OCI-LY1 (cell line): Measurements from ENCODE around the gene LDAF1.
"Not testable (repeated sequence)": the region's sequence is repeated elsewhere in the genome, so short reads cannot be mapped to it uniquely, and the experiment has no call there.

Experiments
- H2AFZ ChIP-seq: fragments of 200-600 bp; sonication (generic), shearing (Covaris generic); 2 replicates; pipeline ENCODE4 v1.6.0; 2014; ENCODE audit warnings: antibody characterized with exemption, mild to moderate bottlenecking, low read length
- H3F3A ChIP-seq: fragments of 200-600 bp; sonication (generic), shearing (Covaris generic); 2 replicates; pipeline ENCODE4 v1.6.0; 2014; ENCODE audit warnings: mild to moderate bottlenecking, antibody characterized with exemption, low read length, moderate library complexity; ENCODE audit not compliant: insufficient read depth
- H3K27ac ChIP-seq: fragments of 200-600 bp; sonication (generic); 2 replicates; pipeline ENCODE4 v1.5.1; 2014; ENCODE audit warnings: low read length, mixed run types, mild to moderate bottlenecking, low read depth; ENCODE audit not compliant: poor library complexity, severe bottlenecking
- H3K27me3 ChIP-seq: fragments of 200-600 bp; sonication (generic); 2 replicates; pipeline ENCODE4 v1.6.0; 2014; ENCODE audit warnings: antibody characterized with exemption, mild to moderate bottlenecking, low read length, moderate library complexity; ENCODE audit not compliant: insufficient read depth
- H3K36me3 ChIP-seq: fragments of 200-600 bp; sonication (generic); 2 replicates; pipeline ENCODE4 v1.6.1; 2014; ENCODE audit warnings: mild to moderate bottlenecking, antibody characterized with exemption, low read length, moderate library complexity, mixed read lengths; ENCODE audit not compliant: insufficient read depth
- H3K4me1 ChIP-seq: fragments of 200-600 bp; sonication (generic); 2 replicates; pipeline ENCODE4 v1.5.1; 2014; ENCODE audit warnings: mild to moderate bottlenecking, low read length, moderate library complexity; ENCODE audit not compliant: insufficient read depth, severe bottlenecking
- H3K4me2 ChIP-seq: fragments of 200-600 bp; sonication (generic), shearing (Covaris generic); 2 replicates; pipeline ENCODE4 v1.6.1; 2014; ENCODE audit warnings: low read length
- H3K4me3 ChIP-seq: fragments of 200-600 bp; sonication (generic); 2 replicates; pipeline ENCODE4 v1.5.1; 2014; ENCODE audit warnings: low read length, low read depth, mild to moderate bottlenecking, mixed read lengths; ENCODE audit not compliant: poor library complexity, severe bottlenecking
- H3K79me2 ChIP-seq: fragments of 200-600 bp; shearing (Covaris generic); 2 replicates; pipeline ENCODE4 v1.6.1; 2016; ENCODE audit warnings: mixed run types, low read length, mixed read lengths; ENCODE audit not compliant: insufficient read depth
- H3K9ac ChIP-seq: fragments of 200-600 bp; sonication (generic), shearing (Covaris generic); 2 replicates; pipeline ENCODE4 v1.6.1; 2014; ENCODE audit warnings: mild to moderate bottlenecking, low read length, mixed read lengths
- H3K9me2 ChIP-seq: fragments of 200-600 bp; sonication (generic), shearing (Covaris generic); 2 replicates; pipeline ENCODE4 v1.6.1; 2014; ENCODE audit warnings: low read depth, mild to moderate bottlenecking, low read length, mixed read lengths
- H3K9me3 ChIP-seq: fragments of 200-600 bp; shearing (Covaris generic); 2 replicates; pipeline ENCODE4 v1.6.1; 2014; ENCODE audit warnings: low read length, mixed read lengths
- H4K20me1 ChIP-seq: fragments of 200-600 bp; sonication (generic), shearing (Covaris generic); 2 replicates; pipeline ENCODE4 v1.6.0; 2016; ENCODE audit warnings: mild to moderate bottlenecking, low read length; ENCODE audit not compliant: insufficient read depth
- CTCF ChIP-seq: fragments of 200-600 bp; sonication (generic), shearing (Covaris generic); IDR thresholded peaks from 2 replicates; pipeline ENCODE4 v1.5.1; 2017; ENCODE audit warnings: mild to moderate bottlenecking, antibody characterized with exemption, low read length, moderate library complexity, mixed read lengths
- EZH2 ChIP-seq: fragments of 200-600 bp; sonication (generic), shearing (Covaris generic); IDR thresholded peaks from 2 replicates; pipeline ENCODE4 v1.8.0; 2017; ENCODE audit warnings: borderline replicate concordance, mixed run types, mild to moderate bottlenecking, antibody characterized with exemption, low read length, moderate library complexity, mixed read lengths

LDAF1 gene

GRCh38 chr16:21134053-21134452 is 24.4 kb upstream of the LDAF1 start:
- Histone ChIP-seq H3K27me3 (no peaks in the 10 kb centered on the region), H3K9ac (no peak overlapping the region), H3K9me3 (no peaks in the 10 kb centered on the region), H3K4me3 (no peak overlapping the region), H3K9me2 (no peaks in the 10 kb centered on the region), H3F3A (no peaks in the 10 kb centered on the region), H4K20me1 (no peaks in the 10 kb centered on the region), H3K79me2 (no peaks in the 10 kb centered on the region), H3K27ac (no peak overlapping the region), H3K4me1 (no peaks in the 10 kb centered on the region), H2AFZ (no peak overlapping the region), H3K36me3 (no peaks in the 10 kb centered on the region), H3K4me2 (no peak overlapping the region)
- no peak for TF ChIP-seq CTCF
- TF ChIP-seq EZH2 = no peak

GRCh38 chr16:21145738-21146137 is 12.7 kb upstream of the LDAF1 start:
- H3K79me2 ChIP-seq = no peaks in the 10 kb centered on the region
- H3K9me2 ChIP-seq = no peaks in the 10 kb centered on the region
- no peak overlapping the region for H3K27ac ChIP-seq
- no peak overlapping the region for H3K4me2 ChIP-seq
- TF ChIP-seq CTCF = no peak
- no peak for TF ChIP-seq EZH2
- H3K9me3 ChIP-seq = peaks cover 8% of the 10 kb centered on the region
- H3K9ac ChIP-seq = no peak overlapping the region
- H3K36me3 ChIP-seq = no peaks in the 10 kb centered on the region
- no peaks in the 10 kb centered on the region for H4K20me1 ChIP-seq
- H3F3A ChIP-seq = no peaks in the 10 kb centered on the region
- H2AFZ ChIP-seq = no peak overlapping the region
- no peaks in the 10 kb centered on the region for H3K27me3 ChIP-seq
- no peak overlapping the region for H3K4me3 ChIP-seq
- H3K4me1 ChIP-seq = no peaks in the 10 kb centered on the region

DNA sequence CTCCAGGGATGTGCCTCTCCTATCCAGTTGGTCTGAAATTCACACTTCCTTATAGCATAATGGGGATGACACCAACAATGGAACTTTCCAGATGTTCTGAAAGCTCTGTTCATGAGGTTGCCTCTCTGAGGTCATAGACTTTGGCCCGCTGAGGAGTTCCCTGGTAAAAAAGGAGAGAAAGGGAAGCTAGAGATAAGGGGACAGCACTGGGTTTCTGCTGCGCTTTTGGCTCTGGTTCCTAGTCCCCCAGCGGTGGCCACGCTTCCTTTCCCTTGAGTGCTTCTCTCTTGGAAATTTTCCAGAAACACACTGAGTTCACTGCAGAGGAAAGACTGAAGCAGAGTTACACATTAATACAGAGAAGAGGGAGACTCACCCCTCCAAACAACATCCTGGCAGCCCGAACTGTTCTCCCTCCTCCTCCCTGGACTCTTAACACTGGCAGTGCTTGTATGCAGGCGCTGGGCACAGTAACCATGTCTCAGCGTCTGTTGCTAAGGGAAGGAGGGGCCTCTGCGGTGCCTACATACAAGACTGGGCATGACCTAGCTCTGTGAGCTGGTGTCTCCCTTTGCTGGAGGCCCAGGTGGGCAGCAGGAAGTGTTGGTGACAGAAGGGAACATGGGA is 8.0 kb upstream of the LDAF1 start, which contains the start of gene DNAH3:
Gene DNAH3, minus strand, starts transcription at position 472 of the 627 bp plus-strand sequence. CDS start 527 bp downstream, outside the sequence.
- no peaks in the 10 kb centered on the region for H3K4me1 ChIP-seq
- no peaks in the 10 kb centered on the region for H3K36me3 ChIP-seq
- H3K9me2 ChIP-seq = no peaks in the 10 kb centered on the region
- no peak within 1 kb of the TSS for H3K4me2 ChIP-seq
- H4K20me1 ChIP-seq = no peaks in the 10 kb centered on the region
- H3K4me3 ChIP-seq = no peak within 1 kb of the TSS
- TF ChIP-seq EZH2 (no peak), CTCF (no peak)
- no peaks in the 10 kb centered on the region for H3F3A ChIP-seq
- H3K79me2 ChIP-seq = no peaks in the 10 kb centered on the region
- H3K9ac ChIP-seq = no peak within 1 kb of the TSS
- H3K27me3 ChIP-seq = no peaks in the 10 kb centered on the region
- H2AFZ ChIP-seq = no peak within 1 kb of the TSS
- no peaks in the 10 kb centered on the region for H3K9me3 ChIP-seq
- H3K27ac ChIP-seq = no peak within 1 kb of the TSS

DNA sequence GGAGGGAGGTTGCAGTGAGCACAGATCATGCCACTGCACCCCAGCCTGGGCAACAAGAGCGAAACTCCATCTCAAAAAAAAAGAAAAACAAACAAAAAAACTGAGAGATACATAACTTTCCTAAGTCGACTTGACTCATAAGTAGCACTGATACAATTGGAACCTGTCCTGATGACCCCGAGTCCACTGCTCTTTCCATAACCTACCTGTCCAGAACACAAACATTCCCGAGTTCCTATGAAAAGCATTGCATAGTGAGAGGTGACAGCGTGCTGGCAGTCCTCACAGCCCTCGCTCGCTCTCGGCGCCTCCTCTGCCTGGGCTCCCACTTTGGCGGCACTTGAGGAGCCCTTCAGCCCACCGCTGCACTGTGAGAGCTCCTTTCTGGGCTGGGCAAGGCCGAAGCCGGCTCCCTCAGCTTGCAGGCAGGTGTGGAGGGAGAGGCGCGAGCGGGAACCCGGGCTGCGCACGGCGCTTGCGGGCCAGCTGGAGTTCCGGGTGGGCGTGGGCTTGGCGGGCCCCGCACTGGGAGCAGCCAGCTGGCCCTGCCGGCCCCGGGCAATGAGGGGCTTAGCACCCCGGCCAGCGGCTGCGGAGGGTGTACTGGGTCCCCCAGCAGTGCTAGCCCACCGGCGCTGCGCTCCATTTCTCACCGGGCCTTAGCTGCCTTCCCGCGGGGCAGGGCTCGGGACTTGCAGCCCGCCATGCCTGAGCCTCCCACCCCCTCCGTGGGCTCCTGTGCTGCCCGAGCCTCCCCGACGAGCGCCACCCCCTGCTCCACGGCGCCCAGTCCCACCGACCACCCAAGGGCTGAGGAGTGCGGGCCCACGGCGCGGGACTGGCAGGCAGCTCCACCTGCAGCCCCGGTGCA is 6.1 kb upstream of the LDAF1 start:
- H2AFZ ChIP-seq, H3K9me2 ChIP-seq: not testable (repeated sequence)

GRCh38 chr16:21153124-21153729 is 5.2 kb upstream of the LDAF1 start:
- not testable (repeated sequence) for H3K9me3 ChIP-seq, H3K27me3 ChIP-seq, H3K79me2 ChIP-seq, H3K9me2 ChIP-seq, H3K4me1 ChIP-seq, H4K20me1 ChIP-seq, H2AFZ ChIP-seq, H3K27ac ChIP-seq, H3K36me3 ChIP-seq, H3K4me2 ChIP-seq, H3K9ac ChIP-seq, H3K4me3 ChIP-seq, H3F3A ChIP-seq

More for the DNA sequence above, 6.1 kb upstream of the LDAF1 start:
- not testable (repeated sequence) for H3K27ac ChIP-seq, H3K9me3 ChIP-seq, H3K4me1 ChIP-seq, H3K79me2 ChIP-seq, H3K27me3 ChIP-seq, H4K20me1 ChIP-seq, H3K4me2 ChIP-seq, H3K4me3 ChIP-seq, H3K9ac ChIP-seq, H3K36me3 ChIP-seq, H3F3A ChIP-seq
